Right ventricle myocardium superior (tissue), 1 donor: ENCODE data around the gene ZNF669. TPM values are rescaled to one million over a fixed set of nuclear protein-coding genes. Genes with fewer than 3 reads are reported as not detected.
A peak's percentile ranks its signal among the peaks of the same experiment; 100 is the strongest.

Experiments
- ATAC-seq: fragments of 200-7000 bp; cut with Tn5 transposase; one replicate; pipeline ENCODE4 v1.9.1; 2020; ENCODE audit warnings: mild to moderate bottlenecking; ENCODE audit not compliant: poor library complexity
- DNase-seq: peaks from one replicate; pipeline ENCODE4 v3.0.0-alpha.2; 2020
- intact Hi-C: fragments of 100-400 bp; cut with DNase I; formaldehyde crosslinking; loops from one replicate; pipeline ENCODE4 v1.11.2; 2022
- total RNA-seq: library from RNA; stranded (reverse); fragmentation: NEBNext Ultra II Directional; extraction: Animal tissue kit (Norgen Biotek cat#: 25700); gene quantifications from one replicate; pipeline ENCODE4 v1.2.1, GENCODE V29; 2021
- donor health status: DM: no; HTN: yes; CAD: no; lungs with severe emphysema.

Gene ZNF669
- total RNA-seq, 1 donor from 2014 or later = 3.1 TPM

GRCh38 chr1:247113094-247113497 is 8.9 kb upstream of the ZNF669 start:
- DNase-seq (no peak), ATAC-seq (no peak)
- intact Hi-C loops = no loop called here

GRCh38 chr1:247112479-247112781 is 8.3 kb upstream of the ZNF669 start:
- ATAC-seq = no peak
- intact Hi-C loops = no loop called here
- no peak for DNase-seq

GRCh38 chr1:247111700-247112478 is 7.7 kb upstream of the ZNF669 start:
- peak; percentile 87 for DNase-seq
- peak; percentile 97 for ATAC-seq
- intact Hi-C loops = no loop called here

- DNase-seq (no peak), ATAC-seq (peak; percentile 51)
- intact Hi-C loops = no loop called here
Observed at GRCh38 chr1:247111259-247111699, 7.1 kb upstream of the ZNF669 start.

- no peak for DNase-seq
- no peak for ATAC-seq
- intact Hi-C loops = no loop called here
Observed at GRCh38 chr1:247110627-247111258, 6.6 kb upstream of the ZNF669 start.

- ATAC-seq (no peak), DNase-seq (no peak)
- intact Hi-C loops = no loop called here
Observed at GRCh38 chr1:247107694-247108093, 3.5 kb upstream of the ZNF669 start.

GRCh38 chr1:247105966-247106365 is 1.8 kb upstream of the ZNF669 start:
- intact Hi-C loops = no loop called here
- DNase-seq (no peak), ATAC-seq (no peak)

GRCh38 chr1:247104965-247105364 is 809 bp upstream of the ZNF669 start:
- intact Hi-C loops = no loop called here
- DNase-seq = no peak
- ATAC-seq = no peak

GRCh38 chr1:247102381-247102780 is 1.8 kb downstream of the ZNF669 start:
- no peak for ATAC-seq
- intact Hi-C loops = no loop called here
- no peak for DNase-seq

GRCh38 chr1:247100676-247101279 is 3.4 kb downstream of the ZNF669 start:
- DNase-seq (no peak), ATAC-seq (no peak)
- intact Hi-C loops = no loop called here

- no peak for DNase-seq
- ATAC-seq = no peak
- intact Hi-C loops = no loop called here
Observed at GRCh38 chr1:247096958-247097357, 7.2 kb downstream of the ZNF669 start.

- DNase-seq = no peak
- ATAC-seq = no peak
- intact Hi-C loops = no loop called here
Observed at GRCh38 chr1:247096544-247096943, 7.6 kb downstream of the ZNF669 start.

GRCh38 chr1:247096112-247096511 is 8.0 kb downstream of the ZNF669 start:
- intact Hi-C loops = no loop called here
- ATAC-seq (no peak), DNase-seq (no peak)

- ATAC-seq (no peak), DNase-seq (no peak)
- intact Hi-C loops = no loop called here
Observed at GRCh38 chr1:247090455-247090854, 13.7 kb downstream of the ZNF669 start.

- DNase-seq = no peak
- intact Hi-C loops = no loop called here
- ATAC-seq = no peak
Observed at GRCh38 chr1:247089616-247090375, 14.4 kb downstream of the ZNF669 start.

GRCh38 chr1:247088967-247089366 is 15.2 kb downstream of the ZNF669 start:
- DNase-seq = no peak
- no peak for ATAC-seq
- intact Hi-C loops = no loop called here

GRCh38 chr1:247087256-247087655 is 16.9 kb downstream of the ZNF669 start:
- intact Hi-C loops = no loop called here
- DNase-seq (no peak), ATAC-seq (no peak)

- intact Hi-C loops = no loop called here
Observed at GRCh38 chr1:247085310-247085709, 18.8 kb downstream of the ZNF669 start.

GRCh38 chr1:247084771-247085170 is 19.4 kb downstream of the ZNF669 start:
- intact Hi-C loops = no loop called here
- DNase-seq = no peak
- no peak for ATAC-seq

More at GRCh38 chr1:247085310-247085709, 18.8 kb downstream of the ZNF669 start:
- no peak for ATAC-seq
- DNase-seq = no peak
